Pulmonary artery endothelial cell (primary cell): ENCODE data around the gene ARHGEF39. TPM values are rescaled to one million over a fixed set of nuclear protein-coding genes. Genes with fewer than 3 reads are reported as not detected.

ENCODE experiments used
- DNase-seq: peaks from one replicate; pipeline ENCODE4 v3.0.0-alpha.2; 2011; ENCODE audit warnings: low read depth, low spot score
- total RNA-seq: library from RNA; depleted of rRNA; stranded (reverse); fragments of >200 nt; gene quantifications from 2 replicates; pipeline ENCODE4 v1.2.3, GENCODE V29; 2014

ARHGEF39 gene
- total RNA-seq, 1 donor from 2014 or later, result 0.86 TPM

- DNase-seq, result no peak
These were observed 10.9 kb upstream of the ARHGEF39 start for GRCh38 chr9:35675732-35676392.

DNA sequence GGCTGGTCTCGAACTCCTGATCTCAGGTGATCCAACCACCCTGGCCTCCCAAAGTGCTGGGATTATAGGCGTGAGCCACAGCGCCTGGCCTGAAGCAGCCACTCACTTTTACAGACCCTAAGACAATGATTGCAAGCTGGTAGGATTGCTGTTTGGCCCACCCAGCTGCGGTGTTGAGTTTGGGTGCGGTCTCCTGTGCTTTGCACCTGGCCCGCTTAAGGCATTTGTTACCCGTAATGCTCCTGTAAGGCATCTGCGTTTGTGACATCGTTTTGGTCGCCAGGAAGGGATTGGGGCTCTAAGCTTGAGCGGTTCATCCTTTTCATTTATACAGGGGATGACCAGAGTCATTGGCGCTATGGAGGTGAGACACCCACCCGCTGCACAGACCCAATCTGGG lies 10.2 kb upstream of the ARHGEF39 start:
- no peak for DNase-seq

DNA sequence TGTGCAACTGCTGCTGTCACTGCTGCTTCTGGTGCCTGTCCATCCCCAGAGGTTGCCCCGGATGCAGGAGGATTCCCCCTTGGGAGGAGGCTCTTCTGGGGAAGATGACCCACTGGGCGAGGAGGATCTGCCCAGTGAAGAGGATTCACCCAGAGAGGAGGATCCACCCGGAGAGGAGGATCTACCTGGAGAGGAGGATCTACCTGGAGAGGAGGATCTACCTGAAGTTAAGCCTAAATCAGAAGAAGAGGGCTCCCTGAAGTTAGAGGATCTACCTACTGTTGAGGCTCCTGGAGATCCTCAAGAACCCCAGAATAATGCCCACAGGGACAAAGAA lies 9.0 kb upstream of the ARHGEF39 start:
- DNase-seq, result no peak

- no peak for DNase-seq
These were observed 8.4 kb upstream of the ARHGEF39 start, which contains the start of gene CA9 for GRCh38 chr9:35673132-35674024. CA9 (plus strand) TSS chr9:35673928; CDS start chr9:35673960, 32 bp downstream.

DNA sequence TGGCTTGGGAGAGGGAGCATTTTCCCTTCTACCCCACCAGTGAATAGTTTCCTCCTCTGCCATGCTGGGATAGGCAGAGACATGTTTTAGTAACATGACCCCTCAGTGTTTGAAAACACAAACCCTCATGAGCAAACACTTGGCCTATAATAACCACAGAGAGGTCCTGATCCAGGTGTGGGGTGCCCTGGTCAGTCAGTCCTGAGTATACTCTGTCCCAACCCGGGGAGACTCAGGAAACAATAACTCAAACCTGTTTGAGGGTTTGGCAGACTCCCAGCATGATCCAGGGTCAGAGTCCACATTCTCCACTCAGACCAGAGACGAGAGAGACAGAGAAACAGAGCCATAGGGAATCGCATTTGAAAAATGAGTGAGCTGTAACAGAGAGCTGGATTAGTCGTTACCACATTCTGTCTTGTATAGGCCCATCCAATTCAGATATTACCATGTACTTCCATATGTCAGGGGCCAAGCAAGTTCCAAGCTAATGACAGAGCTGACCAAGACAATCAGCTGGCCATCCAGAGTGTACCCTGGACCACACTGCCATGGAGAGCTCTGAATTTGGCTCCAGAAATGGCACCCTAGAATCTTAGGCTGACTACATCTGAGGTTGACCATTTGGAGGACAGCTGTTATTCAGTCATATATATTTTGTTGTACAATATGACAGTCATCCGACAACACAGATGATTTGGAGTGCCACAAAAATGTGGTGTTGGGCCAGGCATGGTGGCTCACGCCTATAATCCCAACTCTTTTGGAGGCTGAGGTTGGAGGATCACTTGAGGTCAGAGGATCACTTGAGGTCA lies 4.5 kb upstream of the ARHGEF39 start:
- no peak for DNase-seq

DNA sequence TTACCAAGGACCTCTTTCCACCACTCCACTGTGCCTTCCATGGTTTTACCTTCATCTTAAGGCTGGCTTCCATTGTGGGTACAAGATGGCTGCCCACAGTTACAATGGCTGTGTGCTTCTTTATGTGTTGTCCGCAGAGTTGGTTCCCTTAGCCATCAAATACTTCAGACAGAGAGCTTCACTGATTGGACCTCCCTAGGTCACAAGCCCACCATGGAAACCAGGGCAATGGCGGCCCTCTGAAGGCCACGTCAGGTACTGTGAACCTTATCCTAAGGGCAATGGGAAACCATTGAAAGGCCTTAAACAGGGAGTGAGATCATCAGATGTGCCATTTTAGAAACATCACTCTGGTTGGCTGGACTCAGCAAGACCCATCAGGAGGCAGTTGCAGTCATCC lies 2.9 kb upstream of the ARHGEF39 start:
- DNase-seq, result no peak

DNA sequence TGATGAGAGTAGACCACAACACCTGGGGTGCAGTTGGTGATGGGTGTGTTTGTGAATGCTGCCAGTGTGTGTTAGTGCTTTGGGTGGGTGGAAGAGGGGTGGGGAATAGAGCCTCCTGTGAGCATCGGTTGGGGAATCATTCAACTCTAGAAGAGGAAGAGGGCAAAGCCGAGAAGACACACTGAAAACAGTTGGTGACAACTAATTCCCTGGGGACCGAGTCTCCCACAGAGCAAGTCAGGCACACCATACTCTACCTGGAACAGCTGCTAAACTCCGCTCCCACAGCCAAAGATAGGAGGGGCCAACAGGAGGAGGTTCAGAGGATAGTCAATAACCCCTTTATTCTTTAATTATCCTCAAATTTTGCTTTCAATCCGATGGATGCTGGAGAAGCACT lies 1.6 kb upstream of the ARHGEF39 start:
- DNase-seq, result no peak

- DNase-seq, result no peak
These were observed 1.1 kb upstream of the ARHGEF39 start for GRCh38 chr9:35666045-35666444.

DNA sequence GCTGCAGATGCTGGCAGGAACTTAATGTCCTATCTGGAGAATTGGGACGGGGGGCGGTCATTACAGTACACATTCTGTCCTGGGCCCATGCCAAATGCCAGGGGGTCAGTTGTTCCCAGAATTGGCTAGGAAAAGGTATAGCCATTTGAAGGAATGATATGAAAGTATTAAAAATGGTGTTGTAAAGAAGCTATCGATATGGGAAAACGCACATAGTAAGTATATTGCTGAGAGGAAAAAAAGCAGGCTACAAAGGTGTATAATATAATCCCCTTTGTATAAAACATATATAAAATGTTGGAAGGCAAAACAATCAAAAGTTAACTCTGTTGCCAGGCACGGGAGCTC lies 450 bp upstream of the ARHGEF39 start:
- DNase-seq, result no peak

DNA sequence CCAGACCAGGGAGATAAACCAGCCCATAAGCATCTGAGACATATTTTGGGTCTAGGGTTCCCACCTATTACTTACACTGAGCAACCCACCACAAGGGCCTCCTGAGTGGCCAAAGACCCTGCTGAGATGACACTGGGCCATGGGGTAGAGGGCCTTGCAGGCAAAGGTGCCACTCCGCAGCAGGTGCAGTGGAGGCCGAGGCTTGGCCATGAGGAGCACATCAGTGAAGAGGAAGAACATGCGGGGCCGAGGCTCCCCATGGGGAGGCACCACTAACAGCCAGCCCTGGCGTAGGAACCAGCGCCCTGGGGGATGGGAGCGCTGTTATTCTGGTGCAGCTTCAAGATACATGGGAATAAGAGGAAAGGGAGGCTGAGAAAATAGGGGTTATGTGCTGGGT lies 2.6 kb downstream of the ARHGEF39 start:
- no peak for DNase-seq

GRCh38 chr9:35661756-35662350 lies 3.1 kb downstream of the ARHGEF39 start:
- no peak for DNase-seq

DNA sequence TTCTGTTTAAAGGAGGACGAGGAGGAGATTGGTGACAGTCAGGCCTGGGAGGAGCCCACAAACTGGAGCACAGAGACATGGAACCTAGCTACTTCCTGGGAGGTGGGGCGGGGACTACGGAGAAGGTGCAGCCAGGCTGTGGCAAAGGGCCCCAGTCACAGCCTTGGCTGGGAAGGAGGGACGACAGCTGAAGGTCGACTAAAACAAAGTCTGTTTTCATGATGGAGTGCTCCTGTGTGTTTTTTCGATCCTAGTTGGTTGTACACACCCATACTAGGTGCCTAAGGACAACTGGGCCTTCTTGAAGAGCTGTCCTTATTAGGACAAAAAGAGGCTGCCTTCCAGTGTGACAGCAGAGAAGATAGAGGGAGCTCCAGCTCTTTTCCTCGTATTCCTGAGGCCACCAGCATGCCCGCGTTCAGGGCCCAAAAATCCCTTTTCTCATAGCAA lies 4.0 kb downstream of the ARHGEF39 start:
- no peak for DNase-seq

DNA sequence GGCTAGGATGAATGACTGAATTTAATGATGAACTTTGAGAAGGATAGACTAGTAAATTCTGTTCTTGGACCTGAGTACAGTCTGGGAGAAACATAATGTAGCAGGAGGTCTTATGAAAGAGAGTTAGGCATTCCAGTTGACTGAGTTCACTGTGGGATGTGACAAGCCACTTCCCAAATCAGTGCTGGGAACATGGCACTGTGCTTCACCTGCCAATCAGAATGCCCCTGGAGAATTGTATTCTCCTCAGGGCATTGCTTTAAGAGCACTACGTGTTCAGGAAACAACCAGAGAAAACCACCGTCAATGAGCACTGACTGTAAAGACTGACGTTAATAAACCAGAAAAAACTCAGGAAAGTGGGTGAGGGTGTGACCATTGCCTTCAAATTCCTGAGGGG lies 5.7 kb downstream of the ARHGEF39 start:
- DNase-seq, result no peak

- DNase-seq, result no peak
These were observed 6.1 kb downstream of the ARHGEF39 start for GRCh38 chr9:35658968-35659220.

- DNase-seq, result no peak
These were observed 6.6 kb downstream of the ARHGEF39 start, which contains the start of gene CCDC107 for GRCh38 chr9:35658137-35658967. CCDC107 (plus strand) TSS chr9:35658292; CDS start chr9:35658380, 88 bp downstream.

DNA sequence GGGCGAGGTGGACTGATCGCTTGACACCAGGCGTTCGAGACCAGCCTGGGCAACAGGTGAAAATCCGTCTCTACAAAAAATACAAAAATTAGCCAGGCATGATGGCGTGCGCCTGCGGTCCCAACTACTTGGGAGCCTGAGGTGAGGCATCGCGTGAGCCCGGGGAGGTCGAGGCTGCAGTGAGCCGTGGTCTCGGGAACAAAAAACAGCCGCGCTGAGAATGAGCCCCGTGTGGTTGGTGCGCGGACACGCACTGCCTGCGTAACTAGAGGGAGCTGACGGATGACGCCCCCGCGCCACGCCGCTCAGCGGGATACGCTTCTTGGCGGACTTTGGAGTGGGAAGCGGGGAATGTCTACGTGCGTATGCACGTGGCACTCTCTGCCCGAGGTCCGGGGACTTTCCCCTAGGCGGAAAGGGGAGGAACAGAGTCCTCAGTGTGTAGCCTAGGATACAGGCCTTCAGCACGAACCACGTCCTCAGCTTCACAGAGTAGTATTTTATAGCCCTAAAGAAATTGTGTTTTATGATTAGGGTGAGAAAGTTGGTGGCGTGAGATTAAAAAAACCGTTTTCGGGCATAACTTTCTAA lies 7.4 kb downstream of the ARHGEF39 start, which contains the start of gene RMRP:
TSS of gene RMRP (minus strand) at position 474 of the 591 bp plus-strand sequence.
- peak; percentile 98 for DNase-seq

DNA sequence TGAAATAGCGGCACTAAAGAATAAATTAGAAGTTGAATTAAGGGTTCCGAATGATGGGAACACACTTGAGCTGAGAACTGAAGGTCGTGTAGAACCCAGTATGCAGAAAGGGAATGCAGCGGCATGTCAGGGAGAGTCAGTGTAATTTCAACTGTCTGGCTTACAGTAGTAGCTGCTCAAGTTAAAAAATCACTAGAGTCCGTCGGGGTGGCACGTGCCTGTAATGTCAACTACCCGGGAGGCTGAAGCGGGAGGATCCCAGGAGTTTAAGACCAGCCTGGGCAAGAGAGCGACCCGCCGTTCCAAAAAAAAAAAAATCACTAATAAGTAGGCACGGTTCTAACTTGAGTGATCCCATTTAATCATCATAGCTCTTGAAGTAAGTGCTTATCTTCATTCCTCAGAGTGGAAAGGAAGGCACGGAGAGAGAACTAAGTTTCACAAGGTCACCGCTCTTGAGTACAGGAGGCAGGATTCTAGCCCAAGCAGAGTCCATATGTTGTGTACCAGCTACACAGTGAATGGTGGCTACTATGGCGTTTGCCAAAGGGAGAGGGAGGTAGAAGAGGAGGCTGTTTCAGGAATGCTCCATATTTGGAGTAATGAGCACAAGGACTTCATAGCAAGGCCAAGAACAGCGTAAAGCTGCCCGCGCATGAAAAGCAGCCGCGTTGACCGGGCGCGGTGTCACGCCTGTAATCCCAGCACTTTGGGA lies 8.0 kb downstream of the ARHGEF39 start:
- no peak for DNase-seq

DNA sequence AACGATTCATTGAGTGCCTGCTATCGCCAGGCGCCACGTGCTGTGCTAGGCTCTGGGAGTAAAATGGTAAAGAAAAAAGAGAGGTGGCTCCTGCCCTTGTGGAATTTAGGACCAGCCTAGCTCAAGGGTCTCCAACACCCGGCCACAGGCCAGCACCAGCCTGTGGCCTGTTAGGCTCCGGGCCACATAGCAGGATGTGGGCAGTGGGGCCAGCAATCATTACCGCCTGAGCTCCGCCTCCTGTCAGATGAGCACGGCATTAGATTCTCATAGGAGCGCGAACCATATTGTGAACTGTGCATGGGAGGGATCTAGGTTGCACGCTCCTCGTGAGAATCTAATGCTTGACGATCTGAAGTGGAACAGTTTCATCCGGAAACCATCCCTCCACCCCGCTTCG lies 8.6 kb downstream of the ARHGEF39 start:
- DNase-seq, result no peak

DNA sequence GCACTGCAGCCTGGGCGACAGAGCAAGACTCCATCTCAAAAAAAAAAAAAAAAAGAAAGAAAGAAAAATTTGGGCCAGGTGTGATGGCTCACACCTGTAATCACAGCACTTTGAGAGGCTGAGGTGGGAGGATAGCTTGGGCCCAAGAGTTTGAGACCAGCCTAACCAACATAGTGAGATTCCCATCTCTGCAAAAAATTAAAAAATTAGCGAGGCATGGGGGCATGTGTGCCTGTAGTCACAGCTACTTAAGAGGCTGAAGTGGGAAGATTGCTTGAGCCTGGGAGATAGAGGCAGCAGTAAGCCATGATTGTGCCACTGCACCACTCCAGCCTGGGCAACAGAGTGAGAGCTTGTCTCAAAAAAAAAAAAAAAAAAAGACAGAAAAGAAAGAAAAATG lies 11.4 kb downstream of the ARHGEF39 start:
- DNase-seq, result no peak

- DNase-seq, result no peak
These were observed 12.2 kb downstream of the ARHGEF39 start for GRCh38 chr9:35652829-35653209.
